ENCODE data around the gene PHKB. TPM values are rescaled to one million over a fixed set of nuclear protein-coding genes. Genes with fewer than 3 reads are reported as not detected.

Gene PHKB
- total RNA-seq, 1 experiment from 2014 or later: 38.8 TPM

GRCh38 chr16:47728205-47728604, 267.1 kb downstream of the PHKB start:
- Histone ChIP-seq H2BK5ac (ENCODE audit: insufficient read length, low read length) (no peak overlapping the region), H3K4me1 (ENCODE audit: insufficient read depth, low read length) (peaks cover 2% of the 10 kb centered on the region; the same call in 1 of the 2 replicates), H2BK20ac (ENCODE audit: low read depth, low read length, poor library complexity, severe bottlenecking) (no peak overlapping the region), H3T11ph (ENCODE audit: low read length) (no peak overlapping the region), H2AFZ (ENCODE audit: low read length) (no peak overlapping the region), H4K20me1 (ENCODE audit: control insufficient read depth, insufficient read depth, insufficient read length) (no peaks in the 10 kb centered on the region), H3K9ac (ENCODE audit: extremely low read depth, insufficient read length, low read length) (no peak overlapping the region), H3K4me2 (ENCODE audit: insufficient read depth, insufficient read length, low read length) (no peak overlapping the region), H3K27me3 (ENCODE audit: insufficient read depth, low read length) (no peaks in the 10 kb centered on the region), H3K79me1 (ENCODE audit: insufficient read depth, low read depth, low read length, poor library complexity, severe bottlenecking) (no peaks in the 10 kb centered on the region), H3K9me3 (ENCODE audit: control insufficient read depth, low read depth, low read length) (no peaks in the 10 kb centered on the region), H2BK15ac (ENCODE audit: low read depth, low read length) (no peak overlapping the region), H3K23ac (ENCODE audit: insufficient read length, low read depth, low read length) (no peak overlapping the region), H2AK5ac (ENCODE audit: insufficient read length, low read length) (no peak overlapping the region), H3K18ac (ENCODE audit: insufficient read length, low read depth, low read length) (no peak overlapping the region), H3K56ac (ENCODE audit: insufficient read length, low read depth, low read length) (no peak overlapping the region), H2BK120ac (ENCODE audit: low read depth, low read length, poor library complexity, severe bottlenecking) (no peak overlapping the region), H4K5ac (ENCODE audit: insufficient read length, low read depth, low read length) (no peak overlapping the region), H3K14ac (ENCODE audit: insufficient read depth, low read length) (no peak overlapping the region), H4K91ac (ENCODE audit: insufficient read length, low read depth, low read length) (no peak overlapping the region), H2BK12ac (ENCODE audit: insufficient read length, low read depth, low read length) (no peak overlapping the region), H3K79me2 (ENCODE audit: insufficient read depth, low read length) (no peaks in the 10 kb centered on the region), H3K4ac (ENCODE audit: low read depth, low read length) (no peak overlapping the region), H4K8ac (replicated peaks; ENCODE audit: insufficient read length, low read depth, low read length) (no peak overlapping the region), H3K23me2 (ENCODE audit: insufficient read length, low read depth, low read length, poor library complexity, severe bottlenecking) (no peaks in the 10 kb centered on the region), H3K27ac (ENCODE audit: insufficient read length, low read depth, low read length) (no peak overlapping the region)
- H3K27ac Mint-ChIP-seq: no peak overlapping the region
- DNase-seq: no peak
- no peaks in the 10 kb centered on the region for H3K9me3 Mint-ChIP-seq
- H3K4me1 Mint-ChIP-seq: peaks cover 29 to 33% of the 10 kb centered on the region in 2 experiments
- TF ChIP-seq CTCF (conservative IDR thresholded peaks at IDR 0.05): no peak
- no peaks in the 10 kb centered on the region; the same call in 1 of the 2 replicates for H3K27me3 Mint-ChIP-seq (ENCODE audit: low read depth)
- no peak overlapping the region for H3K4me3 Mint-ChIP-seq
- H3K36me3 Mint-ChIP-seq (ENCODE audit: insufficient read depth in 1 of 3, low read depth in 3 of 3): no peaks in the 10 kb centered on the region
- WGBS (ENCODE audit: extremely low coverage, insufficient read length, low lambda C conversion rate): no CpG with 5 or more reads among the region's 3 CpGs
